MCF 10A (cell line): ENCODE measurements around the gene UBD. TPM values are rescaled to one million over a fixed set of nuclear protein-coding genes. Genes with fewer than 3 reads are reported as not detected.

Experiments
- BruUV-seq: library from RNA; stranded (reverse); fragments of 400-500 nt; replicated peaks from 2 replicates; lab custom pipeline; 2021; lab: Mats Ljungman, UMichigan
- CTCF ChIA-PET: fragments of 300-600 bp; sonication (Branson Sonifier 250); formaldehyde crosslinking; extraction: SDS; loops from one replicate; lab custom pipeline; 2021; ENCODE audit warnings: antibody characterized with exemption, inconsistent platforms; lab: Yijun Ruan, JAX
- POLR2A ChIA-PET: fragments of 300-600, 350-650 bp; sonication (Branson Sonifier 250); formaldehyde crosslinking; extraction: SDS; loops from one replicate; lab custom pipeline; 2020; ENCODE audit warnings: antibody characterized with exemption, inconsistent platforms; lab: Yijun Ruan, JAX
- DNase-seq: peaks from one replicate; pipeline ENCODE4 v3.0.0-alpha.2; 2018; ENCODE audit not compliant: unreplicated experiment
- H3K27ac Mint-ChIP-seq: one replicate; pipeline ENCODE4 v1.8.0; 2022; ENCODE audit warnings: mild to moderate bottlenecking, low read depth, mixed read lengths; ENCODE audit not compliant: unreplicated experiment
- H3K27me3 Mint-ChIP-seq: one replicate; pipeline ENCODE4 v1.8.0; 2022; ENCODE audit warnings: mixed read lengths; ENCODE audit not compliant: insufficient read depth, unreplicated experiment
- H3K36me3 Mint-ChIP-seq: one replicate; pipeline ENCODE4 v1.8.0; 2022; ENCODE audit warnings: mild to moderate bottlenecking, moderate library complexity, mixed read lengths; ENCODE audit not compliant: insufficient read depth, unreplicated experiment
- H3K4me1 Mint-ChIP-seq: one replicate; pipeline ENCODE4 v1.8.0; 2022; ENCODE audit warnings: mixed read lengths; ENCODE audit not compliant: insufficient read depth, unreplicated experiment
- H3K4me3 Mint-ChIP-seq: one replicate; pipeline ENCODE4 v1.8.0; 2022; ENCODE audit warnings: mild to moderate bottlenecking, moderate library complexity, mixed read lengths; ENCODE audit not compliant: unreplicated experiment
- H3K9me3 Mint-ChIP-seq: one replicate; pipeline ENCODE4 v1.8.0; 2022; ENCODE audit warnings: mixed read lengths; ENCODE audit not compliant: unreplicated experiment
- CTCF ChIP-seq: fragments of 200-600 bp; IDR thresholded peaks from one replicate; pipeline ENCODE4 v1.8.0; 2022; ENCODE audit warnings: antibody characterized with exemption, mild to moderate bottlenecking; ENCODE audit not compliant: unreplicated experiment
- intact Hi-C: fragments of 100-400 bp; cut with micrococcal nuclease; formaldehyde crosslinking; loops from 2 replicates; pipeline ENCODE4 v1.14.1; 2022
- total RNA-seq: library from RNA; stranded (reverse); gene quantifications from 2 replicates; pipeline ENCODE4 v1.2.3, GENCODE V29; 2022

UBD gene
- total RNA-seq, 1 experiment from 2014 or later: not detected

DNA sequence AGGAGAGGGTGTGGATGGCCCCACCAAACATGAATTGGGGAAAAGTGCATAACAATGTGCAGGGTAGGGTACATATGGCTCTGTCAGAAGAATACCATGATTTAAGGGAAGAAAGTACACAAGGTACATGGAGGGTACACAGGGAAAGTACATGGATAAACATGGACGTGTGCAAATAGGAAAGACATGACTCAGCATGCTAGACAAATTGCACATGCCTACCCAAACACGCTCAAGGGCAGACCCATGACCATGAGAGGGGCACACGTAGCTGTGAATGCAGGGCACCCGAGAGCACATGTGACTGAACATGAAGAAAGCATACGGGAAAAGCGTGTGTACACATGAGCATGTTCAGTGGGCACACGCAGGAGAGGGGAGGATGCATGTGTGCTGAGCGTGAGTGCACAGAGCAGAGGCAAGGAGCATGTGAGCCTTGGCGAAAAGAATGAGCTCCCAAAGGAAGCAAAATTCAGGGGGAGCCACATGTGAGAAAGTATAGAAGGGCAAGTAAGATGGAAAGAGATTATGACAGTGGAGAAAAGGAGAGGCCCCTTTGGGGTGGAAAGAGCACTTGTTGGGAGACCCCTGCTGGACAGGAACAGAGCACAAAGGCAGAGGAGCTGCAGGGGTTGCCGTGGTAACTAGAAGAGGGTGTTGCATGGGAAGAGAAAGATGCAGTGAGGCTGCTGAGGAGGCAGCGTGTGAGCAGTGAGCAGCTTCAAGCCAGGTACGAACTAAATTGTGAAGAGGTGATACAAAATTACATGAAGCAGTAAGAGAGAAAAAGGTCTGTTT, 43.2 kb upstream of the UBD start:
- BruUV-seq: no TSS peak
- no peaks in the 10 kb centered on the region for H3K27me3 Mint-ChIP-seq
- no peak overlapping the region for H3K4me3 Mint-ChIP-seq
- H3K9me3 Mint-ChIP-seq: no peaks in the 10 kb centered on the region
- intact Hi-C loops: no loop called here
- H3K4me1 Mint-ChIP-seq: no peaks in the 10 kb centered on the region
- peaks cover 30% of the 10 kb centered on the region for H3K36me3 Mint-ChIP-seq
- peak; percentile 14 for DNase-seq
- ChIA-PET CTCF (interaction anchor here (0.7 to 0.8 kb wide), 2 partner anchors 19 to 50 kb away, joined by 3 read pairs; no protein-coding TSS in a partner anchor), POLR2A (no interaction called here)
- H3K27ac Mint-ChIP-seq: no peak overlapping the region
- no peak for TF ChIP-seq CTCF

- no peaks in the 10 kb centered on the region for H3K27me3 Mint-ChIP-seq
- no peak for DNase-seq
- BruUV-seq: no TSS peak
- CTCF ChIA-PET: interaction anchor here (0.7 to 3.3 kb wide), 4 partner anchors 10 to 98 kb away, joined by 3 to 23 read pairs (median 4); no protein-coding TSS in a partner anchor
- no peaks in the 10 kb centered on the region for H3K4me1 Mint-ChIP-seq
- intact Hi-C loops: no loop called here
- H3K36me3 Mint-ChIP-seq: peaks cover 16% of the 10 kb centered on the region
- no peak for TF ChIP-seq CTCF
- no peak overlapping the region for H3K27ac Mint-ChIP-seq
- H3K4me3 Mint-ChIP-seq: no peak overlapping the region
- POLR2A ChIA-PET: interaction anchor here (0.6 kb wide), 1 partner anchor 968 kb away, joined by 8 read pairs; no protein-coding TSS in a partner anchor
- H3K9me3 Mint-ChIP-seq: no peaks in the 10 kb centered on the region
These were observed 38.7 kb upstream of the UBD start for GRCh38 chr6:29598172-29598747.

GRCh38 chr6:29597184-29597583, 37.7 kb upstream of the UBD start:
- intact Hi-C loops: no loop called here
- CTCF ChIA-PET: interaction anchor here (0.6 to 3.3 kb wide), 4 partner anchors 8 to 33 kb away, joined by 3 to 23 read pairs (median 4); no protein-coding TSS in a partner anchor

More at GRCh38 chr6:29597184-29597583, 37.7 kb upstream of the UBD start:
- no peak overlapping the region for H3K4me3 Mint-ChIP-seq
- POLR2A ChIA-PET: interaction anchor here (0.6 kb wide), 1 partner anchor 12 kb away, joined by 4 read pairs; no protein-coding TSS in a partner anchor
- H3K9me3 Mint-ChIP-seq: no peaks in the 10 kb centered on the region
- BruUV-seq: no TSS peak
- H3K27me3 Mint-ChIP-seq: no peaks in the 10 kb centered on the region
- peaks cover 8% of the 10 kb centered on the region for H3K36me3 Mint-ChIP-seq
- DNase-seq: no peak
- TF ChIP-seq CTCF: no peak
- H3K4me1 Mint-ChIP-seq: no peaks in the 10 kb centered on the region
- H3K27ac Mint-ChIP-seq: no peak overlapping the region
